Ovary (tissue), 3 donors: ENCODE data around the gene TRIM44.

Experiments
- EP300 ChIP-seq: sonication (generic); formaldehyde crosslinking; IDR thresholded peaks from one replicate; pipeline ENCODE4 v1.6.1; 2017; ENCODE audit warnings: antibody characterized with exemption
- POLR2A ChIP-seq: fragments of 450-650 bp; IDR thresholded peaks from one replicate; pipeline ENCODE4 v1.6.1; 2017; ENCODE audit warnings: antibody characterized with exemption, mild to moderate bottlenecking, moderate library complexity
- TF ChIP-seq, protein P1 (sequence below), 3 donors: fragments of 450-650 bp in 2 of 3; fragments of 200-600 bp in 1 of 3; IDR thresholded peaks; one replicate each; pipeline versions ENCODE4 v1.5.1 to v1.8.0; 2016 to 2022; ENCODE audit warnings: antibody characterized with exemption in 3 of 3, mild to moderate bottlenecking in 1 of 3
- donor health status: DM: no; HTN: no; CAD: no.

- TF ChIP-seq POLR2A: no peak
- TF ChIP-seq, protein P1, sequence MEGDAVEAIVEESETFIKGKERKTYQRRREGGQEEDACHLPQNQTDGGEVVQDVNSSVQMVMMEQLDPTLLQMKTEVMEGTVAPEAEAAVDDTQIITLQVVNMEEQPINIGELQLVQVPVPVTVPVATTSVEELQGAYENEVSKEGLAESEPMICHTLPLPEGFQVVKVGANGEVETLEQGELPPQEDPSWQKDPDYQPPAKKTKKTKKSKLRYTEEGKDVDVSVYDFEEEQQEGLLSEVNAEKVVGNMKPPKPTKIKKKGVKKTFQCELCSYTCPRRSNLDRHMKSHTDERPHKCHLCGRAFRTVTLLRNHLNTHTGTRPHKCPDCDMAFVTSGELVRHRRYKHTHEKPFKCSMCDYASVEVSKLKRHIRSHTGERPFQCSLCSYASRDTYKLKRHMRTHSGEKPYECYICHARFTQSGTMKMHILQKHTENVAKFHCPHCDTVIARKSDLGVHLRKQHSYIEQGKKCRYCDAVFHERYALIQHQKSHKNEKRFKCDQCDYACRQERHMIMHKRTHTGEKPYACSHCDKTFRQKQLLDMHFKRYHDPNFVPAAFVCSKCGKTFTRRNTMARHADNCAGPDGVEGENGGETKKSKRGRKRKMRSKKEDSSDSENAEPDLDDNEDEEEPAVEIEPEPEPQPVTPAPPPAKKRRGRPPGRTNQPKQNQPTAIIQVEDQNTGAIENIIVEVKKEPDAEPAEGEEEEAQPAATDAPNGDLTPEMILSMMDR (IDR thresholded peaks at IDR 0.05): no peak
- TF ChIP-seq EP300: no peak
Measured at GRCh38 chr11:35802221-35802620, 139.6 kb downstream of the TRIM44 start.
